Gastrocnemius medialis (tissue), 4 donors: ENCODE data around the gene DDX60. TPM values are rescaled to one million over a fixed set of nuclear protein-coding genes. Genes with fewer than 3 reads are reported as not detected.
A peak's percentile ranks its signal among the peaks of the same experiment; 100 is the strongest.
"Not testable (repeated sequence)": the region's sequence is repeated elsewhere in the genome, so short reads cannot be mapped to it uniquely, and the experiment has no call there.

Source experiments
- ATAC-seq, 2 donors: fragments of 150-250 bp; one replicate each; pipeline ENCODE4 v1.9.1; 2016
- DNase-seq, 2 donors: peaks; one replicate each; pipeline ENCODE4 v3.0.0-alpha.2; 2019
- H3K27ac ChIP-seq, 4 donors: fragments of 200-600 bp; sonication (generic); 1 replicate in 1 of 4; 2 replicates in 3 of 4; pipeline ENCODE4 v1.5.1; 2016 to 2018; ENCODE audit warnings: mild to moderate bottlenecking in 2 of 4, moderate library complexity in 1 of 4
- H3K27me3 ChIP-seq, 3 donors: fragments of 200-600 bp; sonication (generic) in 2 of 3; 1 replicate in 1 of 3; 2 replicates in 2 of 3; pipeline versions ENCODE4 v1.5.1 to v1.6.0; 2016 to 2019; ENCODE audit warnings: mild to moderate bottlenecking in 1 of 3, moderate library complexity in 1 of 3
- H3K36me3 ChIP-seq, 2 donors: fragments of 200-600 bp; sonication (generic) in 1 of 2; one replicate each; pipeline ENCODE4 v1.5.1; 2017 to 2018
- H3K4me1 ChIP-seq, 2 donors: fragments of 200-600 bp; sonication (generic) in 1 of 2; one replicate each; pipeline ENCODE4 v1.5.1; 2016 to 2017; ENCODE audit warnings: mild to moderate bottlenecking in 2 of 2
- H3K4me3 ChIP-seq, 4 donors: fragments of 200-600 bp; sonication (generic) in 3 of 4; 1 replicate in 1 of 4; 2 replicates in 3 of 4; pipeline ENCODE4 v1.5.1; 2016 to 2019; ENCODE audit warnings: mild to moderate bottlenecking in 2 of 4
- H3K9me3 ChIP-seq, 3 donors: fragments of 200-600 bp; sonication (generic) in 2 of 3; 1 replicate in 1 of 3; 2 replicates in 2 of 3; pipeline ENCODE4 v1.5.1; 2016 to 2019
- CTCF ChIP-seq, 5 experiments: fragments of 450-650 bp in 3 of 5; fragments of 200-600 bp in 2 of 5; sonication (generic) in 2 of 5; IDR thresholded peaks in 4 of 5; conservative IDR thresholded peaks in 1 of 5; 1 replicate in 4 of 5; 2 replicates in 1 of 5; pipeline ENCODE4 v1.5.1; 2016 to 2019; ENCODE audit warnings: antibody characterized with exemption in 5 of 5, mild to moderate bottlenecking in 3 of 5, moderate library complexity in 3 of 5
- POLR2A ChIP-seq, 2 donors: fragments of 450-650 bp; IDR thresholded peaks; one replicate each; pipeline ENCODE4 v1.6.1; 2017; ENCODE audit warnings: antibody characterized with exemption in 2 of 2, mild to moderate bottlenecking in 2 of 2, moderate library complexity in 2 of 2
- in situ Hi-C, 4 donors: fragments of 200-750 bp; cut with MboI; loops; one replicate each; pipeline versions ENCODE4 v1.15.0 to v1.8.0; 2017; ENCODE audit warnings: low sequenced_read_pairs in 4 of 4
- intact Hi-C: fragments of 100-400 bp; cut with DNase I; formaldehyde crosslinking; loops from one replicate; pipeline ENCODE4 v1.15.1; 2023; ENCODE audit warnings: low total_unique reads
- total RNA-seq, 4 donors: library from RNA; depleted of rRNA; stranded (reverse); fragments of >200 nt; gene quantifications; one replicate each; pipeline versions ENCODE4 v1.1.0 to v1.2.3, GENCODE V29; 2016

The DDX60 gene
- total RNA-seq, 4 donors from 2014 or later: 1.6 to 12.1 (median 3.6) TPM

GRCh38 chr4:168336837-168337549 lies 18.4 kb upstream of the DDX60 start:
- ATAC-seq (no peak), DNase-seq (no peak)
- Histone ChIP-seq H3K27ac (no peak overlapping the region), H3K27me3 (no peaks in the 10 kb centered on the region), H3K4me1 (peaks cover 10 to 11% of the 10 kb centered on the region in 2 donors), H3K36me3 (no peaks in the 10 kb centered on the region), H3K9me3 (no peaks in the 10 kb centered on the region), H3K4me3 (no peak overlapping the region)
- in situ Hi-C loops (no loop called here), intact Hi-C loops (loop anchor here (5.0 kb wide), 1 partner anchor 70 kb away; no protein-coding TSS in a partner anchor)
- TF ChIP-seq POLR2A (IDR thresholded peaks at IDR 0.05) (no peak), CTCF (IDR thresholded peaks at IDR 0.05 in 4 of 5, conservative IDR thresholded peaks at IDR 0.05 in 1 of 5) (no peak)

GRCh38 chr4:168335621-168336020 lies 17.1 kb upstream of the DDX60 start:
- in situ Hi-C loops: no loop called here
- intact Hi-C loops: loop anchor here (5.0 kb wide), 1 partner anchor 72 kb away; no protein-coding TSS in a partner anchor
- no peaks in the 10 kb centered on the region for H3K36me3 ChIP-seq
- no peaks in the 10 kb centered on the region for H3K9me3 ChIP-seq
- DNase-seq (peak in 1 of 2 donors; percentile 52), ATAC-seq (peak; percentile 99 to 100)
- TF ChIP-seq CTCF (IDR thresholded peaks at IDR 0.05 in 4 of 5, conservative IDR thresholded peaks at IDR 0.05 in 1 of 5) (no peak), POLR2A (IDR thresholded peaks at IDR 0.05) (no peak)
- H3K27ac ChIP-seq: peak overlapping the region; percentile 14 to 65 (median 46)
- peaks cover 10 to 11% of the 10 kb centered on the region in 2 donors for H3K4me1 ChIP-seq
- H3K4me3 ChIP-seq: no peak overlapping the region
- H3K27me3 ChIP-seq: no peaks in the 10 kb centered on the region

- in situ Hi-C loops: no loop called here
- Histone ChIP-seq H3K4me1 (peaks cover 10 to 11% of the 10 kb centered on the region in 2 donors), H3K36me3 (no peaks in the 10 kb centered on the region), H3K27me3 (no peaks in the 10 kb centered on the region), H3K4me3 (no peak overlapping the region), H3K27ac (no peak overlapping the region), H3K9me3 (no peaks in the 10 kb centered on the region)
- DNase-seq (no peak), ATAC-seq (no peak)
- intact Hi-C loops: no loop called here
- TF ChIP-seq POLR2A (IDR thresholded peaks at IDR 0.05) (no peak), CTCF (IDR thresholded peaks at IDR 0.05 in 4 of 5, conservative IDR thresholded peaks at IDR 0.05 in 1 of 5) (no peak)
These were observed 15.5 kb upstream of the DDX60 start for GRCh38 chr4:168334053-168334452.

GRCh38 chr4:168330575-168330974 lies 12.0 kb upstream of the DDX60 start:
- H3K4me1 ChIP-seq, H3K9me3 ChIP-seq, ATAC-seq, H3K27me3 ChIP-seq, intact Hi-C loops, DNase-seq, H3K4me3 ChIP-seq, H3K27ac ChIP-seq, H3K36me3 ChIP-seq, in situ Hi-C loops: not testable (repeated sequence)

- intact Hi-C loops: no loop called here
These were observed 7.0 kb upstream of the DDX60 start for GRCh38 chr4:168325591-168325990.

More at GRCh38 chr4:168325591-168325990, 7.0 kb upstream of the DDX60 start:
- Histone ChIP-seq H3K4me3 (no peak overlapping the region), H3K36me3 (no peaks in the 10 kb centered on the region), H3K27me3 (no peaks in the 10 kb centered on the region), H3K27ac (no peak overlapping the region), H3K4me1 (no peaks in the 10 kb centered on the region), H3K9me3 (no peaks in the 10 kb centered on the region)
- DNase-seq (no peak), ATAC-seq (no peak)
- TF ChIP-seq POLR2A (IDR thresholded peaks at IDR 0.05) (no peak), CTCF (IDR thresholded peaks at IDR 0.05 in 4 of 5, conservative IDR thresholded peaks at IDR 0.05 in 1 of 5) (no peak)
- in situ Hi-C loops: no loop called here
